Fibroblast of lung (primary cell): ENCODE measurements around the gene CIB2. TPM values are rescaled to one million over a fixed set of nuclear protein-coding genes. Genes with fewer than 3 reads are reported as not detected.
A peak's percentile ranks its signal among the peaks of the same experiment; 100 is the strongest.

ENCODE experiments used
- DNase-seq, 2 donors: peaks; one replicate each; pipeline versions ENCODE4 v3.0.0 to v3.0.0-alpha.2; 2010; ENCODE audit warnings: low read depth in 2 of 2
- H2AFZ ChIP-seq: 2 replicates; pipeline ENCODE4 v1.5.1; 2012; ENCODE audit warnings: low read length, control low read depth, inconsistent platforms
- H3K27ac ChIP-seq: 2 replicates; pipeline ENCODE4 v1.5.1; 2011; ENCODE audit warnings: low read length, control low read depth; ENCODE audit not compliant: insufficient read depth
- H3K27me3 ChIP-seq: 2 replicates; pipeline ENCODE4 v1.5.1; 2011; ENCODE audit warnings: mild to moderate bottlenecking, low read length; ENCODE audit not compliant: control insufficient read depth, insufficient read depth
- H3K36me3 ChIP-seq: 2 replicates; pipeline ENCODE4 v1.5.1; 2011; ENCODE audit warnings: low read length; ENCODE audit not compliant: control insufficient read depth, insufficient read depth
- H3K4me1 ChIP-seq: 2 replicates; pipeline ENCODE4 v1.5.1; 2011; ENCODE audit warnings: low read length; ENCODE audit not compliant: control insufficient read depth, insufficient read depth; ENCODE audit errors: extremely low read depth
- H3K4me2 ChIP-seq: 2 replicates; pipeline ENCODE4 v1.5.1; 2011; ENCODE audit warnings: low read length, control low read depth; ENCODE audit not compliant: insufficient read depth; ENCODE audit errors: extremely low read depth
- H3K4me3 ChIP-seq, 4 experiments: fragments of 200-600 bp in 1 of 4; sonication (generic) in 1 of 4; replicated peaks in 1 of 4; 2 replicates each; pipeline ENCODE4 v1.5.1; 2011 to 2016; ENCODE audit warnings: low read length in 4 of 4, low read depth in 3 of 4, mild to moderate bottlenecking in 3 of 4, control low read depth in 2 of 4, inconsistent platforms in 1 of 4, mixed read lengths in 1 of 4; ENCODE audit not compliant: insufficient read depth in 1 of 4; ENCODE audit errors: control extremely low read depth in 1 of 4
- H3K79me2 ChIP-seq: 2 replicates; pipeline ENCODE4 v1.5.1; 2012; ENCODE audit warnings: mild to moderate bottlenecking, low read length, inconsistent platforms; ENCODE audit not compliant: control insufficient read depth, insufficient read depth
- H3K9ac ChIP-seq: 2 replicates; pipeline ENCODE4 v1.5.1; 2011; ENCODE audit warnings: mild to moderate bottlenecking, low read length, control low read depth; ENCODE audit not compliant: insufficient read depth
- H3K9me3 ChIP-seq: 2 replicates; pipeline ENCODE4 v1.5.1; 2012; ENCODE audit warnings: low read depth, low read length; ENCODE audit not compliant: control insufficient read depth, insufficient read depth
- H4K20me1 ChIP-seq: 2 replicates; pipeline ENCODE4 v1.5.1; 2011; ENCODE audit warnings: low read length; ENCODE audit not compliant: control insufficient read depth, insufficient read depth; ENCODE audit errors: extremely low read depth
- EZH2 ChIP-seq: IDR thresholded peaks from 2 replicates; pipeline ENCODE4 v1.5.1; 2012; ENCODE audit warnings: low read length, control low read depth, mild to moderate bottlenecking; ENCODE audit errors: missing control alignments
- polyA plus RNA-seq, 2 donors: library from polyadenylated mRNA; depleted of rRNA in 1 of 2; stranded (reverse) in 1 of 2; unstranded in 1 of 2; fragments of >200 nt; gene quantifications; 2 replicates each; pipeline ENCODE4 v1.2.1, GENCODE V29; 2011 to 2012; ENCODE audit warnings: missing spikeins in 1 of 2
- total RNA-seq: library from RNA; depleted of rRNA; stranded (reverse); fragments of >200 nt; gene quantifications from 2 replicates; pipeline ENCODE4 v1.2.1, GENCODE V29; 2014
- TF ChIP-seq, protein P1 (sequence below), 2 donors: IDR thresholded peaks in 1 of 2; conservative IDR thresholded peaks in 1 of 2; 1 replicate in 1 of 2; 2 replicates in 1 of 2; pipeline ENCODE4 v1.5.1; 2011 to 2012; ENCODE audit warnings: low read length in 2 of 2, control low read depth in 1 of 2, inconsistent platforms in 1 of 2, low read depth in 1 of 2, mild to moderate bottlenecking in 1 of 2

Gene CIB2
- total and polyA plus RNA-seq, 2 donors (not counting 1 experiment from before 2014, with no cell fraction given) = 3.1 to 4.2 TPM

GRCh38 chr15:78110096-78110495 lies 21.1 kb downstream of the CIB2 start:
- H3K9ac ChIP-seq = no peak overlapping the region
- H3K9me3 ChIP-seq = no peaks in the 10 kb centered on the region
- no peak overlapping the region for H3K27ac ChIP-seq
- H2AFZ ChIP-seq = no peak overlapping the region
- no peak for DNase-seq
- no peak overlapping the region for H3K4me3 ChIP-seq
- TF ChIP-seq, protein P1, sequence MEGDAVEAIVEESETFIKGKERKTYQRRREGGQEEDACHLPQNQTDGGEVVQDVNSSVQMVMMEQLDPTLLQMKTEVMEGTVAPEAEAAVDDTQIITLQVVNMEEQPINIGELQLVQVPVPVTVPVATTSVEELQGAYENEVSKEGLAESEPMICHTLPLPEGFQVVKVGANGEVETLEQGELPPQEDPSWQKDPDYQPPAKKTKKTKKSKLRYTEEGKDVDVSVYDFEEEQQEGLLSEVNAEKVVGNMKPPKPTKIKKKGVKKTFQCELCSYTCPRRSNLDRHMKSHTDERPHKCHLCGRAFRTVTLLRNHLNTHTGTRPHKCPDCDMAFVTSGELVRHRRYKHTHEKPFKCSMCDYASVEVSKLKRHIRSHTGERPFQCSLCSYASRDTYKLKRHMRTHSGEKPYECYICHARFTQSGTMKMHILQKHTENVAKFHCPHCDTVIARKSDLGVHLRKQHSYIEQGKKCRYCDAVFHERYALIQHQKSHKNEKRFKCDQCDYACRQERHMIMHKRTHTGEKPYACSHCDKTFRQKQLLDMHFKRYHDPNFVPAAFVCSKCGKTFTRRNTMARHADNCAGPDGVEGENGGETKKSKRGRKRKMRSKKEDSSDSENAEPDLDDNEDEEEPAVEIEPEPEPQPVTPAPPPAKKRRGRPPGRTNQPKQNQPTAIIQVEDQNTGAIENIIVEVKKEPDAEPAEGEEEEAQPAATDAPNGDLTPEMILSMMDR (conservative IDR thresholded peaks at IDR 0.05 in 1 of 2, IDR thresholded peaks at IDR 0.05 in 1 of 2; ENCODE audit: low read depth in 1 of 2, low read length in 2 of 2) = no peak
- TF ChIP-seq EZH2 = no peak
- H3K27me3 ChIP-seq = peaks cover 3% of the 10 kb centered on the region
- H3K79me2 ChIP-seq = no peaks in the 10 kb centered on the region
- H3K4me1 ChIP-seq = peaks cover 3% of the 10 kb centered on the region
- H3K4me2 ChIP-seq = no peak overlapping the region
- H3K36me3 ChIP-seq = no peaks in the 10 kb centered on the region
- H4K20me1 ChIP-seq = no peaks in the 10 kb centered on the region

DNA sequence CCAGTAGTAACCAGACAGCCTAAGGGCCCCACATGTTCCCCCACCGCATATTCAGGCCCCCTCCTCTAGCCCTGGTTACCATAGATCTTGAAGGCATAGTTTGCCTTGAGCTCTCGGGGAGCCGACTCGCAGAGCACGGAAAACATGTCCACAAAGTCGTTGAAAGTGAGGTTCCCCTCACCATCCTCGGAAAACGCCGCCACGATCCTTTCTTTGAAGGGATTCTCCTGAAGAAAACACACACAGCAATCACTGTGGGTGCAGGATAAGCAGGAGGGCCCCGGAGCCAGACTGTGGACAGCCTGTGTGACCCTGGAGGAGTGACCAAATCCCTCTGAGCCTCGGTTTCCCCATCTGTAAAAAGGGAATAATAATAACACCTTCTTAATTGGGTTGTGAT lies 22.1 kb downstream of the CIB2 start:
- TF ChIP-seq, protein P1 (conservative IDR thresholded peaks at IDR 0.05 in 1 of 2, IDR thresholded peaks at IDR 0.05 in 1 of 2; ENCODE audit: low read depth in 1 of 2, low read length in 2 of 2) = no peak
- TF ChIP-seq EZH2 = no peak
- Histone ChIP-seq H3K4me2 (no peak overlapping the region), H4K20me1 (no peaks in the 10 kb centered on the region), H3K9ac (no peak overlapping the region), H3K4me1 (peaks cover 3% of the 10 kb centered on the region), H3K27me3 (peaks cover 3% of the 10 kb centered on the region), H2AFZ (no peak overlapping the region), H3K27ac (no peak overlapping the region), H3K36me3 (no peaks in the 10 kb centered on the region), H3K4me3 (no peak overlapping the region), H3K9me3 (no peaks in the 10 kb centered on the region), H3K79me2 (no peaks in the 10 kb centered on the region)
- DNase-seq = no peak

DNA sequence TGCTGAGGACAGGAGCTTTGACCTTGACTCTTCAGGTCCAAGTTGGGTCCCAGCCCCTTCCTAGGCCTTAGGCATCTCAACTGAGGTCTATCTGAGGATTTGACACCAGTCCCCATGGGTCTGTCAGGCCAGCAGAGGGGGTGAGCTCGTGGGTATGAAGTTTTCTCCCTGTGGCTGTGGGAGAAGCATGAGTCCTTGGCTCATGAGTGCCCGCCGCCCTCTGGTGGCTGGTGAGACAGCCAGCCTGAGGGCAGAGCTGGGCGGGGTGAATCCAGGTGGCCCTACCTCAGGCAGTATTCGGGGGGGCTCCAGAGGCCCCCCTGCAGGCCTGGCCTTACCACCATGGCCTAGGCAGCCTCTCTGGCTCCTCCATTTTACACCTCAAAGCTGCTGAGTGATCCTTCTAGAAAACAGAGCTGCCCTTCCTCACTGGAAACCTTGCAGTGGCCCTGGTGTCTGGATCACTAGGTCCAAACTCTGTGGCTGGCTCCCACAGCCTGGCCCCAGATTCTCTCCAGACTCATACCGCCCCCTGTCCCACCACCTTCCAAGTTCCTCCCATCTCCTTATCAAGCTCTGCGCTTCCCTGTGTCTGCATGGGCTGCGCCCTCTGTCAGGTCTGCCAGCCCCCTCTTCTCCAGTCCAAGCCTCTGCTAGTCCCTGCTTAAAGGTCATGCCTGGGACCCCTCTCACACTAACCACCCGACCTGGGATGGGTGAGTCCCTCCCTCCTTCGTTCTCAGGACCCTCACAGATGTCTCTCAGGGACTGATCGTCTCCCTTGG lies 22.8 kb downstream of the CIB2 start:
- no peaks in the 10 kb centered on the region for H3K9me3 ChIP-seq
- H3K4me3 ChIP-seq = no peak overlapping the region
- H3K36me3 ChIP-seq = no peaks in the 10 kb centered on the region
- no peak overlapping the region for H2AFZ ChIP-seq
- no peak overlapping the region for H3K9ac ChIP-seq
- no peak overlapping the region for H3K27ac ChIP-seq
- H3K79me2 ChIP-seq = no peaks in the 10 kb centered on the region
- TF ChIP-seq EZH2 = no peak
- TF ChIP-seq, protein P1 (conservative IDR thresholded peaks at IDR 0.05 in 1 of 2, IDR thresholded peaks at IDR 0.05 in 1 of 2; ENCODE audit: low read depth in 1 of 2, low read length in 2 of 2) = peak; percentile 90 to 96
- peaks cover 3% of the 10 kb centered on the region for H3K27me3 ChIP-seq
- H3K4me1 ChIP-seq = peaks cover 3% of the 10 kb centered on the region
- no peak overlapping the region for H3K4me2 ChIP-seq
- no peaks in the 10 kb centered on the region for H4K20me1 ChIP-seq
- peak; percentile 75 to 87 for DNase-seq
